GM12878 (cell line): ENCODE data around the gene ZDHHC14.

Experiments
- BHLHE40 ChIP-seq, 2 experiments: fragments of 450-650 bp in 1 of 2; IDR thresholded peaks; 2 replicates each; pipeline ENCODE4 v1.6.1; 2011 to 2017; ENCODE audit warnings: low read depth in 2 of 2, borderline replicate concordance in 1 of 2, improper control_type of control experiment in 1 of 2, low read length in 1 of 2, mild to moderate bottlenecking in 1 of 2
- CBX5 ChIP-seq: sonication (generic); IDR thresholded peaks from 2 replicates; pipeline ENCODE4 v1.6.1; 2016; ENCODE audit warnings: low read depth, moderate library complexity, mild to moderate bottlenecking, inconsistent platforms
- CTCF ChIP-seq, 3 experiments: IDR thresholded peaks in 2 of 3; conservative IDR thresholded peaks in 1 of 3; 2 replicates each; pipeline ENCODE4 v1.5.1; 2011; ENCODE audit warnings: low read depth in 3 of 3, low read length in 3 of 3, mild to moderate bottlenecking in 3 of 3, control low read depth in 2 of 3, moderate library complexity in 2 of 3, inconsistent platforms in 1 of 3, mixed read lengths in 1 of 3; ENCODE audit not compliant: control insufficient read depth in 2 of 3, insufficient read depth in 1 of 3; ENCODE audit errors: extremely low read depth in 1 of 3
- ESRRA ChIP-seq: IDR thresholded peaks from 2 replicates; pipeline ENCODE4 v1.6.1; 2012; ENCODE audit warnings: mild to moderate bottlenecking, low read length, improper control_type of control experiment
- KLF5 ChIP-seq: fragments of 450-650 bp; IDR thresholded peaks from 2 replicates; pipeline ENCODE4 v1.6.1; 2014; ENCODE audit warnings: mild to moderate bottlenecking; ENCODE audit not compliant: partially characterized antibody
- MAX ChIP-seq: IDR thresholded peaks from 2 replicates; pipeline ENCODE4 v1.6.1; 2012; ENCODE audit warnings: low read depth, low read length, improper control_type of control experiment
- NBN ChIP-seq: fragments of 450-650 bp; IDR thresholded peaks from 2 replicates; pipeline ENCODE4 v1.6.1; 2016
- NFYB ChIP-seq: IDR thresholded peaks from 2 replicates; pipeline ENCODE4 v1.6.1; 2011; ENCODE audit warnings: low read depth, mild to moderate bottlenecking, low read length, improper control_type of control experiment, moderate library complexity; ENCODE audit not compliant: insufficient read depth
- POLR2A ChIP-seq: IDR thresholded peaks from 2 replicates; pipeline ENCODE4 v1.6.1; 2011; ENCODE audit warnings: low read depth, mild to moderate bottlenecking, low read length
- REST ChIP-seq: IDR thresholded peaks from 2 replicates; pipeline ENCODE4 v1.6.1; 2012; ENCODE audit warnings: mild to moderate bottlenecking, low read depth, low read length
- SIN3A ChIP-seq: IDR thresholded peaks from 2 replicates; pipeline ENCODE4 v1.6.1; 2012; ENCODE audit warnings: low read depth, low read length, improper control_type of control experiment
- ZNF274 ChIP-seq: IDR thresholded peaks from one replicate; pipeline ENCODE4 v1.8.0; 2011; ENCODE audit not compliant: insufficient read length, insufficient read depth
- ZZZ3 ChIP-seq: IDR thresholded peaks from 2 replicates; pipeline ENCODE4 v1.6.1; 2011; ENCODE audit warnings: low read depth; ENCODE audit not compliant: control insufficient read depth, insufficient read length

- TF ChIP-seq POLR2A = no peak
- no peak for TF ChIP-seq ZZZ3
- no peak for TF ChIP-seq MAX
- TF ChIP-seq ESRRA = no peak
- TF ChIP-seq REST = no peak
- no peak for TF ChIP-seq NFYB
- no peak for TF ChIP-seq ZNF274
- no peak for TF ChIP-seq SIN3A
- TF ChIP-seq CTCF (IDR thresholded peaks at IDR 0.05 in 2 of 3, conservative IDR thresholded peaks at IDR 0.05 in 1 of 3; ENCODE audit: control insufficient read depth in 2 of 3, extremely low read depth in 1 of 3, insufficient read depth in 1 of 3, low read depth in 3 of 3, low read length in 3 of 3) = no peak
- no peak for TF ChIP-seq CBX5
- TF ChIP-seq KLF5 = no peak
- no peak for TF ChIP-seq BHLHE40 (IDR thresholded peaks at IDR 0.05; ENCODE audit: borderline replicate concordance in 1 of 2, low read depth in 2 of 2, low read length in 1 of 2)
- TF ChIP-seq NBN = no peak
These were observed 74.9 kb downstream of the ZDHHC14 start for GRCh38 chr6:157455731-157456523.
